GM19099 (cell line): ENCODE measurements around the gene TTC31.

ENCODE experiments used
- POLR2A ChIP-seq: IDR thresholded peaks from 3 replicates; pipeline ENCODE4 v1.6.1; 2011; ENCODE audit warnings: low read depth; ENCODE audit not compliant: insufficient read length; ENCODE audit errors: extremely low read depth

TTC31 gene

GRCh38 chr2:74482801-74483674 is at the start of gene TTC31, which contains the start of gene CCDC142:
TTC31 (plus strand) TSS chr2:74483081; CDS start chr2:74483096, 15 bp downstream.
CCDC142 (minus strand) TSS chr2:74482998; CDS start chr2:74482837, 161 bp downstream.
- TF ChIP-seq POLR2A, result peak; percentile 80

- no peak for TF ChIP-seq POLR2A
These were observed 46.6 kb upstream of the TTC31 start for GRCh38 chr2:74436111-74436805.

- peak; percentile 31 for TF ChIP-seq POLR2A
These were observed 45.8 kb upstream of the TTC31 start for GRCh38 chr2:74436848-74437695.

- no peak for TF ChIP-seq POLR2A
These were observed 44.6 kb upstream of the TTC31 start for GRCh38 chr2:74438248-74438647.

GRCh38 chr2:74439373-74439772 is 43.5 kb upstream of the TTC31 start:
- no peak for TF ChIP-seq POLR2A

- no peak for TF ChIP-seq POLR2A
These were observed 43.0 kb upstream of the TTC31 start for GRCh38 chr2:74439803-74440377.

GRCh38 chr2:74440378-74441169 is 42.3 kb upstream of the TTC31 start:
- TF ChIP-seq POLR2A, result peak; percentile 62

GRCh38 chr2:74441170-74441689 is 41.7 kb upstream of the TTC31 start:
- no peak for TF ChIP-seq POLR2A

- TF ChIP-seq POLR2A, result peak; percentile 52
These were observed 41.0 kb upstream of the TTC31 start, which contains the start of gene RTKN for GRCh38 chr2:74441690-74442482. RTKN (minus strand) TSS chr2:74441937; CDS start chr2:74441816, 121 bp downstream.

GRCh38 chr2:74444498-74445318 is 38.2 kb upstream of the TTC31 start:
- no peak for TF ChIP-seq POLR2A

- no peak for TF ChIP-seq POLR2A
These were observed 35.5 kb upstream of the TTC31 start for GRCh38 chr2:74447230-74447999.
